ENCODE measurements around the gene ESPL1. TPM values are rescaled to one million over a fixed set of nuclear protein-coding genes. Genes with fewer than 3 reads are reported as not detected.

ESPL1 gene
- total and polyA plus RNA-seq, 2 of the 13 experiments (the other 11 are each of a cell fraction or from before 2014, with no cell fraction given), result 5.8 to 11.5 TPM

GRCh38 chr12:53338916-53339315 is 70.8 kb downstream of the ESPL1 start:
- intact Hi-C loops (cut with micrococcal nuclease; ENCODE audit: unreplicated experiment) (no loop called here), in situ Hi-C loops (cut with HindIII; ENCODE audit: extremely low pct_ligation_motif_present, low pct_unique_long_range_greater_than_20kb) (no loop called here)
- no peak overlapping the region for H3K9ac ChIP-seq (ENCODE audit: insufficient read depth, low read depth, low read length)
- FAIRE-seq (no peak), DNase-seq (ENCODE audit: low spot score) (no peak), ATAC-seq (no peak)
- no peaks in the 10 kb centered on the region for H3K79me2 ChIP-seq (ENCODE audit: insufficient read depth, low read length)
- no peaks in the 10 kb centered on the region for H3K9me3 ChIP-seq (ENCODE audit: low read length)
- H4K20me1 ChIP-seq (ENCODE audit: insufficient read depth, low read length), result no peaks in the 10 kb centered on the region
- no peaks in the 10 kb centered on the region for H3K36me3 ChIP-seq (replicated peaks in 1 of 2; ENCODE audit: control insufficient read depth in 1 of 2, insufficient read depth in 2 of 2, low read length in 2 of 2)
- POLR2A ChIA-PET, result no interaction called here
- H3K27me3 ChIP-seq (ENCODE audit: control insufficient read depth in 1 of 2, insufficient read depth in 2 of 2, low read length in 2 of 2), result peaks cover 7 to 68% of the 10 kb centered on the region in 2 experiments
- CTCF ChIA-PET (ENCODE audit: low intra/inter-chr PET ratio, low total read pairs), result no interaction called here
- no peaks in the 10 kb centered on the region for H3K4me1 ChIP-seq (ENCODE audit: insufficient read depth, low read length)
- BruUV-seq (replicated peaks), result no TSS peak
- H3K27ac ChIP-seq (ENCODE audit: extremely low read length, insufficient read depth, low read length), result no peak overlapping the region
- H2AFZ ChIP-seq (ENCODE audit: low read length), result no peak overlapping the region
- WGBS (ENCODE audit: low lambda C conversion rate), result no CpG with 5 or more reads among the region's 6 CpGs
- no peak overlapping the region for H3K4me2 ChIP-seq (ENCODE audit: low read depth, low read length)
- TF ChIP-seq SRSF1 (optimal IDR thresholded peaks at IDR 0.05; ENCODE audit: low read depth, low read length), result no peak
- TF ChIP-seq CBX1 (IDR thresholded peaks at IDR 0.05; ENCODE audit: low read depth), result no peak
- TF ChIP-seq NFATC3 (CRISPR knock-in tag; IDR thresholded peaks at IDR 0.05), result no peak
- TF ChIP-seq ZNF292 (CRISPR knock-in tag; IDR thresholded peaks at IDR 0.05; ENCODE audit: borderline replicate concordance, low read depth), result no peak
- no peak for TF ChIP-seq ATAD3A (CRISPR knock-in tag; IDR thresholded peaks at IDR 0.05)
- no peak overlapping the region for H3K4me3 ChIP-seq (replicated peaks in 1 of 3; ENCODE audit: insufficient read depth in 1 of 3, low read depth in 2 of 3, low read length in 3 of 3)

GRCh38 chr12:53340398-53340797 is 72.3 kb downstream of the ESPL1 start:
- Histone ChIP-seq H4K20me1 (ENCODE audit: insufficient read depth, low read length) (no peaks in the 10 kb centered on the region), H3K27ac (ENCODE audit: extremely low read length, insufficient read depth, low read length) (no peak overlapping the region), H3K4me3 (replicated peaks in 1 of 3; ENCODE audit: insufficient read depth in 1 of 3, low read depth in 2 of 3, low read length in 3 of 3) (no peak overlapping the region), H3K36me3 (replicated peaks in 1 of 2; ENCODE audit: control insufficient read depth in 1 of 2, insufficient read depth in 2 of 2, low read length in 2 of 2) (no peaks in the 10 kb centered on the region), H3K4me2 (ENCODE audit: low read depth, low read length) (no peak overlapping the region), H2AFZ (ENCODE audit: low read length) (no peak overlapping the region), H3K27me3 (ENCODE audit: control insufficient read depth in 1 of 2, insufficient read depth in 2 of 2, low read length in 2 of 2) (peaks cover 5 to 60% of the 10 kb centered on the region in 2 experiments), H3K9ac (ENCODE audit: insufficient read depth, low read depth, low read length) (no peak overlapping the region), H3K9me3 (ENCODE audit: low read length) (no peaks in the 10 kb centered on the region), H3K79me2 (ENCODE audit: insufficient read depth, low read length) (no peaks in the 10 kb centered on the region), H3K4me1 (ENCODE audit: insufficient read depth, low read length) (peaks cover 9% of the 10 kb centered on the region)
- ChIA-PET CTCF (ENCODE audit: low intra/inter-chr PET ratio, low total read pairs) (no interaction called here), POLR2A (no interaction called here)
- no peak for DNase-seq (ENCODE audit: low spot score)
- no TSS peak for BruUV-seq (replicated peaks)
- no peak for FAIRE-seq
- 13% methylated on average over 9 of the region's 9 CpGs for WGBS (ENCODE audit: low lambda C conversion rate)
- intact Hi-C loops (cut with micrococcal nuclease; ENCODE audit: unreplicated experiment) (no loop called here), in situ Hi-C loops (cut with HindIII; ENCODE audit: extremely low pct_ligation_motif_present, low pct_unique_long_range_greater_than_20kb) (no loop called here)
- no peak for ATAC-seq
- TF ChIP-seq ZNF547 (CRISPR knock-in tag; IDR thresholded peaks at IDR 0.05) (no peak), AKAP8 (CRISPR knock-in tag; IDR thresholded peaks at IDR 0.05) (no peak), ZNF33A (CRISPR knock-in tag; IDR thresholded peaks at IDR 0.05; ENCODE audit: borderline replicate concordance) (no peak), ZBTB7A (CRISPR knock-in tag; IDR thresholded peaks at IDR 0.05) (no peak), TCF12 (IDR thresholded peaks at IDR 0.05) (no peak), TCF12 (CRISPR knock-in tag; IDR thresholded peaks at IDR 0.05) (no peak), CREB3 (CRISPR knock-in tag; IDR thresholded peaks at IDR 0.05) (no peak), KLF15 (CRISPR knock-in tag; IDR thresholded peaks at IDR 0.05; ENCODE audit: borderline replicate concordance) (no peak), KLF6 (CRISPR knock-in tag; IDR thresholded peaks at IDR 0.05) (no peak), SUZ12 (IDR thresholded peaks at IDR 0.05; ENCODE audit: low read depth, low read length) (no peak), SPEN (CRISPR knock-in tag; IDR thresholded peaks at IDR 0.05; ENCODE audit: low read depth) (no peak), KMT2B (CRISPR knock-in tag; IDR thresholded peaks at IDR 0.05) (no peak)
- TF ChIP-seq, protein P1, sequence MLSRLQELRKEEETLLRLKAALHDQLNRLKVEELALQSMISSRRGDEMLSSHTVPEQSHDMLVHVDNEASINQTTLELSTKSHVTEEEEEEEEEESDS (CRISPR knock-in tag; IDR thresholded peaks at IDR 0.05; ENCODE audit: borderline replicate concordance), result no peak
- TF ChIP-seq, protein P2, sequence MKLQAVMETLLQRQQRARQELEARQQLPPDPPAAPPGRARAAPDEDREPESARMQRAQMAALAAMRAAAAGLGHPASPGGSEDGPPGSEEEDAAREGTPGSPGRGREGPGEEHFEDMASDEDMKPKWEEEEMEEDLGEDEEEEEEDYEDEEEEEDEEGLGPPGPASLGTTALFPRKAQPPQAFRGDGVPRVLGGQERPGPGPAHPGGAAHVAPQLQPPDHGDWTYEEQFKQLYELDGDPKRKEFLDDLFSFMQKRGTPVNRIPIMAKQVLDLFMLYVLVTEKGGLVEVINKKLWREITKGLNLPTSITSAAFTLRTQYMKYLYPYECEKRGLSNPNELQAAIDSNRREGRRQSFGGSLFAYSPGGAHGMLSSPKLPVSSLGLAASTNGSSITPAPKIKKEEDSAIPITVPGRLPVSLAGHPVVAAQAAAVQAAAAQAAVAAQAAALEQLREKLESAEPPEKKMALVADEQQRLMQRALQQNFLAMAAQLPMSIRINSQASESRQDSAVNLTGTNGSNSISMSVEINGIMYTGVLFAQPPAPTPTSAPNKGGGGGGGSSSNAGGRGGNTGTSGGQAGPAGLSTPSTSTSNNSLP (IDR thresholded peaks at IDR 0.05; ENCODE audit: low read depth, low read length), result no peak

Data from HepG2 (cell line).